Endothelial cell of umbilical vein (primary cell): ENCODE results near the gene DCTN4. TPM values are rescaled to one million over a fixed set of nuclear protein-coding genes. Genes with fewer than 3 reads are reported as not detected.

Experiments
- BruUV-seq: library from RNA; stranded (reverse); fragments of 400-500 nt; replicated peaks from 2 replicates; lab custom pipeline; 2021; lab: Mats Ljungman, UMichigan
- CTCF ChIA-PET: fragments of 300-600, 350-600 bp; sonication (Branson Sonifier 250); formaldehyde crosslinking; loops from one replicate; lab custom pipeline; 2021; ENCODE audit warnings: antibody characterized with exemption, inconsistent platforms; lab: Charles Lee
- POLR2A ChIA-PET: fragments of 300-600, 350-600 bp; sonication (Branson Sonifier 250); formaldehyde crosslinking; loops from one replicate; lab custom pipeline; 2021; ENCODE audit warnings: antibody characterized with exemption, inconsistent platforms; lab: Charles Lee
- DNase-seq: peaks from one replicate; pipeline ENCODE4 v3.0.0-alpha.2; 2011; ENCODE audit warnings: low read depth, low spot score
- FAIRE-seq: peaks from 2 replicates; lab custom pipeline; 2011; peaks lifted over from hg19 to GRCh38; lab: Jason Lieb, UNC
- H2AFZ ChIP-seq: 2 replicates; pipeline ENCODE4 v1.6.0; 2012; ENCODE audit warnings: low read depth, low read length, control low read depth, inconsistent platforms
- H3K27ac ChIP-seq: 2 replicates; pipeline ENCODE4 v1.5.1; 2011; ENCODE audit warnings: low read depth, mild to moderate bottlenecking, control low read depth, low read length, moderate library complexity; ENCODE audit not compliant: insufficient read depth
- H3K27me3 ChIP-seq, 2 experiments: 2 replicates each; pipeline versions ENCODE4 v1.6.0 to v1.6.1; 2011; ENCODE audit warnings: low read length in 2 of 2, mixed read lengths in 1 of 2; ENCODE audit not compliant: control insufficient read depth in 2 of 2, insufficient read depth in 2 of 2
- H3K36me3 ChIP-seq, 2 experiments: 2 replicates in 1 of 2; 3 replicates in 1 of 2; pipeline ENCODE4 v1.5.1; 2011; ENCODE audit warnings: low read length in 2 of 2, mild to moderate bottlenecking in 1 of 2, moderate library complexity in 1 of 2; ENCODE audit not compliant: control insufficient read depth in 2 of 2, insufficient read depth in 2 of 2; ENCODE audit errors: extremely low read depth in 1 of 2
- H3K4me1 ChIP-seq: 3 replicates; pipeline ENCODE4 v1.5.1; 2011; ENCODE audit warnings: mild to moderate bottlenecking, low read length; ENCODE audit not compliant: control insufficient read depth, insufficient read depth; ENCODE audit errors: extremely low read depth
- H3K4me2 ChIP-seq: 2 replicates; pipeline ENCODE4 v1.6.1; 2011; ENCODE audit warnings: low read length, control low read depth, mixed read lengths; ENCODE audit not compliant: insufficient read depth
- H3K4me3 ChIP-seq, 3 experiments: fragments of 200-600 bp in 1 of 3; sonication (generic), shearing (Covaris generic) in 1 of 3; replicated peaks in 1 of 3; 2 replicates each; pipeline ENCODE4 v1.5.1; 2011 to 2016; ENCODE audit warnings: control low read depth in 3 of 3, low read length in 3 of 3, mild to moderate bottlenecking in 2 of 3, inconsistent platforms in 1 of 3, low read depth in 1 of 3, moderate library complexity in 1 of 3; ENCODE audit not compliant: insufficient read depth in 1 of 3
- H3K79me2 ChIP-seq: 2 replicates; pipeline ENCODE4 v1.6.0; 2012; ENCODE audit warnings: low read length, inconsistent platforms; ENCODE audit not compliant: control insufficient read depth, insufficient read depth
- H3K9ac ChIP-seq: replicated peaks from 2 replicates; pipeline ENCODE3; 2011; ENCODE audit warnings: low read length, control low read depth; ENCODE audit not compliant: insufficient read depth; ENCODE audit errors: extremely low read depth
- H3K9me1 ChIP-seq: replicated peaks from 3 replicates; pipeline ENCODE4 v1.6.0; 2011; ENCODE audit warnings: mild to moderate bottlenecking, low read length; ENCODE audit not compliant: control insufficient read depth, insufficient read depth; ENCODE audit errors: extremely low read depth
- H3K9me3 ChIP-seq: replicated peaks from 2 replicates; pipeline ENCODE4 v1.5.1; 2012; ENCODE audit warnings: low read length, inconsistent platforms; ENCODE audit not compliant: control insufficient read depth, insufficient read depth
- H4K20me1 ChIP-seq: replicated peaks from 2 replicates; pipeline ENCODE3; 2011; ENCODE audit warnings: mild to moderate bottlenecking, low read length; ENCODE audit not compliant: control insufficient read depth, insufficient read depth; ENCODE audit errors: extremely low read depth
- EZH2 ChIP-seq: IDR thresholded peaks from 2 replicates; pipeline ENCODE4 v1.6.1; 2012; ENCODE audit warnings: borderline replicate concordance, low read depth, mild to moderate bottlenecking, moderate library complexity, low read length, inconsistent platforms; ENCODE audit not compliant: severe bottlenecking
- FOS ChIP-seq: IDR thresholded peaks from 2 replicates; pipeline ENCODE4 v1.6.1; 2011; ENCODE audit warnings: mild to moderate bottlenecking, low read length, moderate library complexity, borderline replicate concordance; ENCODE audit not compliant: insufficient read depth
- GATA2 ChIP-seq: IDR thresholded peaks from 2 replicates; pipeline ENCODE4 v1.7.0; 2011; ENCODE audit warnings: low read depth, mild to moderate bottlenecking, moderate library complexity, mixed read lengths, low read length; ENCODE audit not compliant: insufficient read length, insufficient read depth
- JUN ChIP-seq: IDR thresholded peaks from 2 replicates; pipeline ENCODE4 v1.6.1; 2011; ENCODE audit warnings: borderline replicate concordance, low read depth; ENCODE audit not compliant: insufficient read length, insufficient read depth
- MYC ChIP-seq: IDR thresholded peaks from one replicate; pipeline ENCODE4 v1.6.1; 2011; ENCODE audit warnings: mild to moderate bottlenecking, low read depth, low read length
- POLR2A ChIP-seq: IDR thresholded peaks from 2 replicates; pipeline ENCODE4 v1.6.1; 2012; ENCODE audit warnings: low read depth, mild to moderate bottlenecking, control low read depth, low read length
- POLR2AphosphoS5 ChIP-seq: IDR thresholded peaks from 2 replicates; pipeline ENCODE4 v1.6.1; 2012; ENCODE audit warnings: low read depth, mild to moderate bottlenecking, control low read depth, low read length, moderate library complexity; ENCODE audit not compliant: insufficient read depth
- dilution Hi-C: fragments of 300-500 bp; cut with MboI; formaldehyde crosslinking; loops from one replicate; pipeline ENCODE4 v1.15.0; 2019; ENCODE audit warnings: low sequenced_read_pairs; ENCODE audit not compliant: extremely low pct_ligation_motif_present
- intact Hi-C: fragments of 100-400 bp; cut with micrococcal nuclease; formaldehyde crosslinking; loops from one replicate; pipeline ENCODE4 v1.10.0; 2022
- polyA plus RNA-seq, 4 experiments: library from polyadenylated mRNA; depleted of rRNA in 3 of 4; stranded (reverse) in 3 of 4; unstranded in 1 of 4; fragments of >200 nt; gene quantifications; 2 replicates each; pipeline versions ENCODE4 v1.2.1 to v1.2.3, GENCODE V29; 2011 to 2012; ENCODE audit warnings: missing spikeins in 1 of 4
- total RNA-seq: library from RNA; stranded (reverse); gene quantifications from 2 replicates; pipeline ENCODE4 v1.2.3, GENCODE V29; 2021
- TF ChIP-seq, protein P1 (sequence below): IDR thresholded peaks from 2 replicates; pipeline ENCODE4 v1.6.1; 2011; ENCODE audit not compliant: insufficient read depth, insufficient read length
- TF ChIP-seq, protein P2 (sequence below), 2 donors: IDR thresholded peaks; 1 replicate in 1 of 2; 2 replicates in 1 of 2; pipeline ENCODE4 v1.5.1; 2011; ENCODE audit warnings: low read length in 2 of 2, mild to moderate bottlenecking in 2 of 2, moderate library complexity in 2 of 2, control low read depth in 1 of 2, inconsistent platforms in 1 of 2, low read depth in 1 of 2; ENCODE audit not compliant: insufficient read depth in 1 of 2; ENCODE audit errors: extremely low read depth in 1 of 2

Gene DCTN4
- total and polyA plus RNA-seq, 2 donors (not counting 3 experiments of a cell fraction or from before 2014, with no cell fraction given), result 22.4 to 47.3 TPM

DNA sequence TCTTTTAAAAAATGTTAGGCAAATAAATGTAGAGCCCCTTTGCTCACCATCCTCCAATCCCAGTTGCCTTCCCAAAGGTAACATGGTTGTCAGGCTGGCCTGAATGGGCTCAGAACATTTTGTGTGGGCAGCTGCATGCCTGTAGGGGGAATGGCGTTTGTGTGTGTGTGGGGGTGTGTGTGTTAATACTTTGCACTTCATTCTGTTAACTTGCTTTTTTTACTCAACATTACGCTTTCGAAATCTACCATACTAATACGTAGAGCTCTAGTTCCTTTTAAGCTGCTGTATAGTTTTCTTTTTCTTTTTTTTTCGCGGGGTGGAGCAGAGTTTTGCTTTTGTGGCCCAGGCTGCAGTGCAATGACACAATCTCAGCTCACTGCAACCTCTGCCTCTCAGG lies 83.7 kb downstream of the DCTN4 start:
- POLR2A ChIA-PET, result no interaction called here
- no peak for DNase-seq

More for the DNA sequence above, 83.7 kb downstream of the DCTN4 start:
- H2AFZ ChIP-seq, result no peak overlapping the region
- FAIRE-seq, result no peak
- H3K9me1 ChIP-seq, result no peaks in the 10 kb centered on the region
- H4K20me1 ChIP-seq, result no peaks in the 10 kb centered on the region
- H3K4me3 ChIP-seq, result no peak overlapping the region
- H3K79me2 ChIP-seq, result no peaks in the 10 kb centered on the region
- intact Hi-C loops, result no loop called here
- H3K27ac ChIP-seq, result no peak overlapping the region
- no peak overlapping the region for H3K9ac ChIP-seq
- H3K27me3 ChIP-seq, result peaks cover under 1 to 12% of the 10 kb centered on the region in 2 experiments
- dilution Hi-C loops, result no loop called here
- TF ChIP-seq FOS (no peak), POLR2AphosphoS5 (no peak), POLR2A (no peak), EZH2 (no peak), MYC (no peak), JUN (no peak), GATA2 (no peak)
- TF ChIP-seq, protein P1, sequence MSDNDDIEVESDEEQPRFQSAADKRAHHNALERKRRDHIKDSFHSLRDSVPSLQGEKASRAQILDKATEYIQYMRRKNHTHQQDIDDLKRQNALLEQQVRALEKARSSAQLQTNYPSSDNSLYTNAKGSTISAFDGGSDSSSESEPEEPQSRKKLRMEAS, result no peak
- TF ChIP-seq, protein P2, sequence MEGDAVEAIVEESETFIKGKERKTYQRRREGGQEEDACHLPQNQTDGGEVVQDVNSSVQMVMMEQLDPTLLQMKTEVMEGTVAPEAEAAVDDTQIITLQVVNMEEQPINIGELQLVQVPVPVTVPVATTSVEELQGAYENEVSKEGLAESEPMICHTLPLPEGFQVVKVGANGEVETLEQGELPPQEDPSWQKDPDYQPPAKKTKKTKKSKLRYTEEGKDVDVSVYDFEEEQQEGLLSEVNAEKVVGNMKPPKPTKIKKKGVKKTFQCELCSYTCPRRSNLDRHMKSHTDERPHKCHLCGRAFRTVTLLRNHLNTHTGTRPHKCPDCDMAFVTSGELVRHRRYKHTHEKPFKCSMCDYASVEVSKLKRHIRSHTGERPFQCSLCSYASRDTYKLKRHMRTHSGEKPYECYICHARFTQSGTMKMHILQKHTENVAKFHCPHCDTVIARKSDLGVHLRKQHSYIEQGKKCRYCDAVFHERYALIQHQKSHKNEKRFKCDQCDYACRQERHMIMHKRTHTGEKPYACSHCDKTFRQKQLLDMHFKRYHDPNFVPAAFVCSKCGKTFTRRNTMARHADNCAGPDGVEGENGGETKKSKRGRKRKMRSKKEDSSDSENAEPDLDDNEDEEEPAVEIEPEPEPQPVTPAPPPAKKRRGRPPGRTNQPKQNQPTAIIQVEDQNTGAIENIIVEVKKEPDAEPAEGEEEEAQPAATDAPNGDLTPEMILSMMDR (IDR thresholded peaks at IDR 0.05; ENCODE audit: extremely low read depth in 1 of 2, insufficient read depth in 1 of 2, low read depth in 1 of 2, low read length in 2 of 2), result no peak
- CTCF ChIA-PET, result interaction anchor here (2.5 kb wide), 1 partner anchor 25 kb away, joined by 10 read pairs; the partner anchor contains the start of gene RBM22
- no peaks in the 10 kb centered on the region for H3K9me3 ChIP-seq
- BruUV-seq, result no TSS peak
- H3K4me1 ChIP-seq, result peaks cover 13% of the 10 kb centered on the region
- H3K4me2 ChIP-seq, result no peak overlapping the region
- no peaks in the 10 kb centered on the region for H3K36me3 ChIP-seq
